GM23338 (cell line): ENCODE measurements around the gene GRK3. TPM values are rescaled to one million over a fixed set of nuclear protein-coding genes. Genes with fewer than 3 reads are reported as not detected.

Source experiments
- ATAC-seq: fragments of 200-7000 bp; cut with Tn5 transposase; 3 replicates; pipeline ENCODE4 v1.9.1; 2020
- DNase-seq: peaks from one replicate; pipeline ENCODE4 v3.0.0-alpha.2; 2015; ENCODE audit warnings: low spot score
- H2AFZ ChIP-seq: fragments of 200-600 bp; sonication (generic); 2 replicates; pipeline ENCODE4 v1.8.0; 2016; ENCODE audit warnings: antibody characterized with exemption, mild to moderate bottlenecking, moderate library complexity
- H3F3A ChIP-seq: fragments of 200-600 bp; sonication (generic); replicated peaks from 2 replicates; pipeline ENCODE4 v1.8.0; 2017; ENCODE audit warnings: antibody characterized with exemption, mixed run types, low read depth
- H3K27ac ChIP-seq: fragments of 200-600 bp; sonication (generic); 2 replicates; pipeline ENCODE4 v1.6.1; 2016; ENCODE audit warnings: low read depth
- H3K27me3 ChIP-seq: fragments of 200-600 bp; sonication (generic); 2 replicates; pipeline ENCODE4 v1.8.0; 2016; ENCODE audit warnings: mild to moderate bottlenecking, mixed run types, moderate library complexity; ENCODE audit not compliant: insufficient read depth
- H3K36me3 ChIP-seq: fragments of 200-600 bp; sonication (generic); 2 replicates; pipeline ENCODE4 v1.8.0; 2016; ENCODE audit warnings: mild to moderate bottlenecking; ENCODE audit not compliant: insufficient read depth
- H3K4me1 ChIP-seq: fragments of 200-600 bp; sonication (generic); 2 replicates; pipeline ENCODE4 v1.8.0; 2016; ENCODE audit warnings: mild to moderate bottlenecking, moderate library complexity; ENCODE audit not compliant: insufficient read depth
- H3K4me2 ChIP-seq: fragments of 200-600 bp; sonication (generic); 2 replicates; pipeline ENCODE4 v1.7.1; 2017; ENCODE audit warnings: mixed run types
- H3K4me3 ChIP-seq: fragments of 200-600 bp; sonication (generic); 2 replicates; pipeline ENCODE4 v1.6.1; 2016; ENCODE audit warnings: mixed run types
- H3K79me2 ChIP-seq: fragments of 200-600 bp; sonication (generic); replicated peaks from 2 replicates; pipeline ENCODE4 v1.8.0; 2017; ENCODE audit warnings: mild to moderate bottlenecking; ENCODE audit not compliant: insufficient read depth
- H3K9me2 ChIP-seq: fragments of 200-600 bp; sonication (generic); 2 replicates; pipeline ENCODE4 v1.8.0; 2017; ENCODE audit not compliant: insufficient read depth
- H4K20me1 ChIP-seq: fragments of 200-600 bp; sonication (generic); replicated peaks from 2 replicates; pipeline ENCODE4 v1.8.0; 2017; ENCODE audit warnings: mild to moderate bottlenecking; ENCODE audit not compliant: insufficient read depth
- H3K27ac Mint-ChIP-seq: 2 replicates; pipeline ENCODE4 v1.8.0; 2020; ENCODE audit warnings: inconsistent platforms, mild to moderate bottlenecking, moderate library complexity, mixed read lengths
- H3K27me3 Mint-ChIP-seq: 3 replicates; pipeline ENCODE4 v1.8.0; 2022; ENCODE audit warnings: low read depth, mild to moderate bottlenecking, moderate library complexity, mixed read lengths, inconsistent platforms; ENCODE audit not compliant: insufficient read depth, poor library complexity
- H3K36me3 Mint-ChIP-seq: 3 replicates; pipeline ENCODE4 v1.8.0; 2021; ENCODE audit warnings: low read depth, mild to moderate bottlenecking, inconsistent platforms, moderate library complexity, mixed read lengths
- H3K4me1 Mint-ChIP-seq: 3 replicates; pipeline ENCODE4 v1.8.0; 2020; ENCODE audit warnings: mild to moderate bottlenecking, inconsistent platforms, mixed read lengths
- H3K4me3 Mint-ChIP-seq: 3 replicates; pipeline ENCODE4 v1.8.0; 2021; ENCODE audit warnings: moderate library complexity, mild to moderate bottlenecking, inconsistent platforms, mixed read lengths
- H3K9me3 Mint-ChIP-seq: 3 replicates; pipeline ENCODE4 v1.8.0; 2020; ENCODE audit warnings: moderate library complexity, mild to moderate bottlenecking, inconsistent platforms, mixed read lengths
- CREB1 ChIP-seq: fragments of 250-450 bp; sonication (Bioruptor Pico); IDR thresholded peaks from 2 replicates; pipeline ENCODE4 v1.5.0; 2020; ENCODE audit warnings: low read depth, mild to moderate bottlenecking, moderate library complexity
- EZH2 ChIP-seq: fragments of 200-600 bp; sonication (generic); IDR thresholded peaks from one replicate; pipeline ENCODE4 v1.8.0; 2017; ENCODE audit warnings: antibody characterized with exemption, mild to moderate bottlenecking, low read depth; ENCODE audit not compliant: unreplicated experiment
- EZH2phosphoT487 ChIP-seq: fragments of 200-600 bp; sonication (generic); IDR thresholded peaks from one replicate; pipeline ENCODE4 v1.8.1; 2018; ENCODE audit warnings: antibody characterized with exemption; ENCODE audit not compliant: unreplicated experiment
- JUNB ChIP-seq: IDR thresholded peaks from one replicate; pipeline ENCODE4 v1.6.1; 2016; ENCODE audit warnings: antibody characterized with exemption; ENCODE audit not compliant: unreplicated experiment
- NANOG ChIP-seq: IDR thresholded peaks from 2 replicates; pipeline ENCODE4 v1.6.1; 2016; ENCODE audit warnings: antibody characterized with exemption, borderline replicate concordance
- POLR2AphosphoS5 ChIP-seq: IDR thresholded peaks from 2 replicates; pipeline ENCODE4 v1.6.1; 2016; ENCODE audit warnings: antibody characterized with exemption, low read depth
- STAT1 ChIP-seq: IDR thresholded peaks from one replicate; pipeline ENCODE4 v1.6.1; 2016; ENCODE audit warnings: antibody characterized with exemption; ENCODE audit not compliant: unreplicated experiment
- ZNF114 ChIP-seq: fragments of 250-450 bp; sonication (Bioruptor Pico); IDR thresholded peaks from 2 replicates; pipeline ENCODE4 v1.5.0; 2020; ENCODE audit warnings: mild to moderate bottlenecking, moderate library complexity
- ZNF331 ChIP-seq: fragments of 250-450 bp; sonication (Bioruptor Pico); IDR thresholded peaks from 2 replicates; pipeline ENCODE4 v1.5.0; 2020; ENCODE audit warnings: low read depth, mild to moderate bottlenecking, moderate library complexity
- polyA plus RNA-seq: library from polyadenylated mRNA; unstranded; fragments of >200 nt; fragmentation: Nextera tagmentation; extraction: Ambion mirVana; gene quantifications from 2 replicates; pipeline ENCODE4 v1.2.1, GENCODE V29; 2016
- total RNA-seq: library from RNA; depleted of rRNA; stranded (reverse); fragments of >200 nt; shearing (Covaris generic); gene quantifications from 2 replicates; pipeline ENCODE4 v1.2.3, GENCODE V29; 2014
- TF ChIP-seq, protein P1 (sequence below): IDR thresholded peaks from one replicate; pipeline ENCODE4 v1.6.1; 2018; ENCODE audit warnings: antibody characterized with exemption; ENCODE audit not compliant: unreplicated experiment
- TF ChIP-seq, protein P2 (sequence below): fragments of 250-450 bp; sonication (Bioruptor Pico); IDR thresholded peaks from 2 replicates; pipeline ENCODE4 v1.5.0; 2020; ENCODE audit warnings: mild to moderate bottlenecking, moderate library complexity
- TF ChIP-seq, protein P3 (sequence below): IDR thresholded peaks from 2 replicates; pipeline ENCODE4 v1.6.1; 2016; ENCODE audit warnings: antibody characterized with exemption

GRK3 gene
- total and polyA plus RNA-seq, 2 experiments from 2014 or later: 6.0 to 25.3 TPM

DNA sequence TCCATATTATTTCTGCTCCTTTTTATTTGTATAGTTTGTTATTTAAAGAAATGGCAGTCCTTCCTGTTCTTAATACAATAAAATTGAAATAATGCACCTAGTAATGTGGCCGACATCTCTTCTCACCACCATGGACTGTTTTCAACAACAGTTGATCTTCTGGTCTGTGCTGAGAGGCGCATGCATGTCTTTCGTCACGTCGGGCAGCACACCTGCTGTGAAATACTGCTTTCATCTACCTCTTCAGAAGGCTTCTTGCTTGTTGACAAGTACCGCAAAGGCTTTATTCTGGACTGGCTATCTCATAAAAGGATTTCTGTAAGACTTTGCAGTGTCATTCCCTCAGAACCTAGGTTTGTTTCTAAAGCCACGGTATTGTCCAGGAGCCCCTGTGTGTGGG is 163.6 kb downstream of the GRK3 start:
- no peaks in the 10 kb centered on the region; the same call in 1 of the 2 replicates for H3K9me2 ChIP-seq
- H3K79me2 ChIP-seq: no peaks in the 10 kb centered on the region
- H2AFZ ChIP-seq: no peak overlapping the region
- H3F3A ChIP-seq: no peaks in the 10 kb centered on the region
- H3K4me1 ChIP-seq: peaks cover 9% of the 10 kb centered on the region
- H4K20me1 ChIP-seq: no peaks in the 10 kb centered on the region; the same call in 1 of the 2 replicates
- no peaks in the 10 kb centered on the region for H3K36me3 ChIP-seq
- no peak overlapping the region for H3K27ac ChIP-seq
- DNase-seq (no peak), ATAC-seq (no peak)
- no peaks in the 10 kb centered on the region for H3K27me3 ChIP-seq
- Mint-ChIP-seq H3K4me3 (no peak overlapping the region), H3K4me1 (peaks cover 13% of the 10 kb centered on the region), H3K36me3 (no peaks in the 10 kb centered on the region), H3K9me3 (no peaks in the 10 kb centered on the region), H3K27me3 (peaks cover 1% of the 10 kb centered on the region), H3K27ac (no peak overlapping the region)
- TF ChIP-seq, protein P1, sequence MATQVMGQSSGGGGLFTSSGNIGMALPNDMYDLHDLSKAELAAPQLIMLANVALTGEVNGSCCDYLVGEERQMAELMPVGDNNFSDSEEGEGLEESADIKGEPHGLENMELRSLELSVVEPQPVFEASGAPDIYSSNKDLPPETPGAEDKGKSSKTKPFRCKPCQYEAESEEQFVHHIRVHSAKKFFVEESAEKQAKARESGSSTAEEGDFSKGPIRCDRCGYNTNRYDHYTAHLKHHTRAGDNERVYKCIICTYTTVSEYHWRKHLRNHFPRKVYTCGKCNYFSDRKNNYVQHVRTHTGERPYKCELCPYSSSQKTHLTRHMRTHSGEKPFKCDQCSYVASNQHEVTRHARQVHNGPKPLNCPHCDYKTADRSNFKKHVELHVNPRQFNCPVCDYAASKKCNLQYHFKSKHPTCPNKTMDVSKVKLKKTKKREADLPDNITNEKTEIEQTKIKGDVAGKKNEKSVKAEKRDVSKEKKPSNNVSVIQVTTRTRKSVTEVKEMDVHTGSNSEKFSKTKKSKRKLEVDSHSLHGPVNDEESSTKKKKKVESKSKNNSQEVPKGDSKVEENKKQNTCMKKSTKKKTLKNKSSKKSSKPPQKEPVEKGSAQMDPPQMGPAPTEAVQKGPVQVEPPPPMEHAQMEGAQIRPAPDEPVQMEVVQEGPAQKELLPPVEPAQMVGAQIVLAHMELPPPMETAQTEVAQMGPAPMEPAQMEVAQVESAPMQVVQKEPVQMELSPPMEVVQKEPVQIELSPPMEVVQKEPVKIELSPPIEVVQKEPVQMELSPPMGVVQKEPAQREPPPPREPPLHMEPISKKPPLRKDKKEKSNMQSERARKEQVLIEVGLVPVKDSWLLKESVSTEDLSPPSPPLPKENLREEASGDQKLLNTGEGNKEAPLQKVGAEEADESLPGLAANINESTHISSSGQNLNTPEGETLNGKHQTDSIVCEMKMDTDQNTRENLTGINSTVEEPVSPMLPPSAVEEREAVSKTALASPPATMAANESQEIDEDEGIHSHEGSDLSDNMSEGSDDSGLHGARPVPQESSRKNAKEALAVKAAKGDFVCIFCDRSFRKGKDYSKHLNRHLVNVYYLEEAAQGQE: no peak
- TF ChIP-seq ZNF331 (no peak), EZH2 (no peak), EZH2phosphoT487 (no peak), STAT1 (no peak), JUNB (no peak), POLR2AphosphoS5 (no peak), ZNF114 (CRISPR knock-in tag) (no peak), NANOG (no peak), CREB1 (CRISPR knock-in tag) (no peak)
- TF ChIP-seq, protein P2, sequence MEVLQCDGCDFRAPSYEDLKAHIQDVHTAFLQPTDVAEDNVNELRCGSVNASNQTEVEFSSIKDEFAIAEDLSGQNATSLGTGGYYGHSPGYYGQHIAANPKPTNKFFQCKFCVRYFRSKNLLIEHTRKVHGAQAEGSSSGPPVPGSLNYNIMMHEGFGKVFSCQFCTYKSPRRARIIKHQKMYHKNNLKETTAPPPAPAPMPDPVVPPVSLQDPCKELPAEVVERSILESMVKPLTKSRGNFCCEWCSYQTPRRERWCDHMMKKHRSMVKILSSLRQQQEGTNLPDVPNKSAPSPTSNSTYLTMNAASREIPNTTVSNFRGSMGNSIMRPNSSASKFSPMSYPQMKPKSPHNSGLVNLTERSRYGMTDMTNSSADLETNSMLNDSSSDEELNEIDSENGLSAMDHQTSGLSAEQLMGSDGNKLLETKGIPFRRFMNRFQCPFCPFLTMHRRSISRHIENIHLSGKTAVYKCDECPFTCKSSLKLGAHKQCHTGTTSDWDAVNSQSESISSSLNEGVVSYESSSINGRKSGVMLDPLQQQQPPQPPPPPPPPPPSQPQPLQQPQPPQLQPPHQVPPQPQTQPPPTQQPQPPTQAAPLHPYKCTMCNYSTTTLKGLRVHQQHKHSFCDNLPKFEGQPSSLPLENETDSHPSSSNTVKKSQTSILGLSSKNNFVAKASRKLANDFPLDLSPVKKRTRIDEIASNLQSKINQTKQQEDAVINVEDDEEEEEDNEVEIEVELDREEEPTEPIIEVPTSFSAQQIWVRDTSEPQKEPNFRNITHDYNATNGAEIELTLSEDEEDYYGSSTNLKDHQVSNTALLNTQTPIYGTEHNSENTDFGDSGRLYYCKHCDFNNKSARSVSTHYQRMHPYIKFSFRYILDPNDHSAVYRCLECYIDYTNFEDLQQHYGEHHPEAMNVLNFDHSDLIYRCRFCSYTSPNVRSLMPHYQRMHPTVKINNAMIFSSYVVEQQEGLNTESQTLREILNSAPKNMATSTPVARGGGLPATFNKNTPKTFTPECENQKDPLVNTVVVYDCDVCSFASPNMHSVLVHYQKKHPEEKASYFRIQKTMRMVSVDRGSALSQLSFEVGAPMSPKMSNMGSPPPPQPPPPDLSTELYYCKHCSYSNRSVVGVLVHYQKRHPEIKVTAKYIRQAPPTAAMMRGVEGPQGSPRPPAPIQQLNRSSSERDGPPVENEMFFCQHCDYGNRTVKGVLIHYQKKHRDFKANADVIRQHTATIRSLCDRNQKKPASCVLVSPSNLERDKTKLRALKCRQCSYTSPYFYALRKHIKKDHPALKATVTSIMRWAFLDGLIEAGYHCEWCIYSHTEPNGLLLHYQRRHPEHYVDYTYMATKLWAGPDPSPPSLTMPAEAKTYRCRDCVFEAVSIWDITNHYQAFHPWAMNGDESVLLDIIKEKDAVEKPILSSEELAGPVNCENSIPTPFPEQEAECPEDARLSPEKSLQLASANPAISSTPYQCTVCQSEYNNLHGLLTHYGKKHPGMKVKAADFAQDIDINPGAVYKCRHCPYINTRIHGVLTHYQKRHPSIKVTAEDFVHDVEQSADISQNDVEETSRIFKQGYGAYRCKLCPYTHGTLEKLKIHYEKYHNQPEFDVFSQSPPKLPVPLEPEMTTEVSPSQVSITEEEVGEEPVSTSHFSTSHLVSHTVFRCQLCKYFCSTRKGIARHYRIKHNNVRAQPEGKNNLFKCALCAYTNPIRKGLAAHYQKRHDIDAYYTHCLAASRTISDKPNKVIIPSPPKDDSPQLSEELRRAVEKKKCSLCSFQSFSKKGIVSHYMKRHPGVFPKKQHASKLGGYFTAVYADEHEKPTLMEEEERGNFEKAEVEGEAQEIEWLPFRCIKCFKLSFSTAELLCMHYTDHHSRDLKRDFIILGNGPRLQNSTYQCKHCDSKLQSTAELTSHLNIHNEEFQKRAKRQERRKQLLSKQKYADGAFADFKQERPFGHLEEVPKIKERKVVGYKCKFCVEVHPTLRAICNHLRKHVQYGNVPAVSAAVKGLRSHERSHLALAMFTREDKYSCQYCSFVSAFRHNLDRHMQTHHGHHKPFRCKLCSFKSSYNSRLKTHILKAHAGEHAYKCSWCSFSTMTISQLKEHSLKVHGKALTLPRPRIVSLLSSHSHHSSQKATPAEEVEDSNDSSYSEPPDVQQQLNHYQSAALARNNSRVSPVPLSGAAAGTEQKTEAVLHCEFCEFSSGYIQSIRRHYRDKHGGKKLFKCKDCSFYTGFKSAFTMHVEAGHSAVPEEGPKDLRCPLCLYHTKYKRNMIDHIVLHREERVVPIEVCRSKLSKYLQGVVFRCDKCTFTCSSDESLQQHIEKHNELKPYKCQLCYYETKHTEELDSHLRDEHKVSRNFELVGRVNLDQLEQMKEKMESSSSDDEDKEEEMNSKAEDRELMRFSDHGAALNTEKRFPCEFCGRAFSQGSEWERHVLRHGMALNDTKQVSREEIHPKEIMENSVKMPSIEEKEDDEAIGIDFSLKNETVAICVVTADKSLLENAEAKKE (CRISPR knock-in tag): no peak
- TF ChIP-seq, protein P3, sequence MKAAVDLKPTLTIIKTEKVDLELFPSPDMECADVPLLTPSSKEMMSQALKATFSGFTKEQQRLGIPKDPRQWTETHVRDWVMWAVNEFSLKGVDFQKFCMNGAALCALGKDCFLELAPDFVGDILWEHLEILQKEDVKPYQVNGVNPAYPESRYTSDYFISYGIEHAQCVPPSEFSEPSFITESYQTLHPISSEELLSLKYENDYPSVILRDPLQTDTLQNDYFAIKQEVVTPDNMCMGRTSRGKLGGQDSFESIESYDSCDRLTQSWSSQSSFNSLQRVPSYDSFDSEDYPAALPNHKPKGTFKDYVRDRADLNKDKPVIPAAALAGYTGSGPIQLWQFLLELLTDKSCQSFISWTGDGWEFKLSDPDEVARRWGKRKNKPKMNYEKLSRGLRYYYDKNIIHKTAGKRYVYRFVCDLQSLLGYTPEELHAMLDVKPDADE: no peak
- H3K4me3 ChIP-seq: no peak overlapping the region
- no peak overlapping the region for H3K4me2 ChIP-seq
